Spinal cord (tissue), 10 donors: Measurements from ENCODE around the gene ABCC10. TPM values are rescaled to one million over a fixed set of nuclear protein-coding genes. Genes with fewer than 3 reads are reported as not detected.
A peak's percentile ranks its signal among the peaks of the same experiment; 100 is the strongest.

ENCODE experiments used
- DNase-seq, 6 donors: peaks; one replicate each; pipeline versions ENCODE4 v3.0.0 to v3.0.0-alpha.2; 2013 to 2015; ENCODE audit warnings: low spot score in 6 of 6, low read depth in 4 of 6
- H3K27ac ChIP-seq: one replicate; pipeline ENCODE4 v1.5.1; 2013; ENCODE audit warnings: low read depth, low read length, control low read depth
- H3K27me3 ChIP-seq: one replicate; pipeline ENCODE4 v1.6.1; 2013; ENCODE audit warnings: low read length; ENCODE audit not compliant: control insufficient read depth, insufficient read depth
- H3K36me3 ChIP-seq: one replicate; pipeline ENCODE4 v1.6.1; 2013; ENCODE audit warnings: low read length; ENCODE audit not compliant: control insufficient read depth, insufficient read depth
- H3K4me1 ChIP-seq: one replicate; pipeline ENCODE4 v1.6.1; 2013; ENCODE audit warnings: low read length; ENCODE audit not compliant: control insufficient read depth, insufficient read depth
- H3K4me3 ChIP-seq: one replicate; pipeline ENCODE4 v1.5.1; 2013; ENCODE audit warnings: low read depth, low read length, control low read depth
- H3K9me3 ChIP-seq: one replicate; pipeline ENCODE4 v1.6.1; 2013; ENCODE audit warnings: low read length; ENCODE audit not compliant: control insufficient read depth, insufficient read depth
- WGBS: methylation state at CpG from one replicate; pipeline ENCODE4 v1.1.5; 2013; ENCODE audit warnings: missing lambda C conversion rate; ENCODE audit not compliant: insufficient coverage; 5-methylcytosine and 5-hydroxymethylcytosine counted together
- polyA plus RNA-seq, 2 donors: library from polyadenylated mRNA; unstranded; fragments of 120-200 nt; gene quantifications; one replicate each; pipeline ENCODE4 v1.2.1, GENCODE V29; 2013; ENCODE audit not compliant: insufficient read length in 2 of 2
- total RNA-seq, 2 donors: library from RNA; depleted of rRNA in 1 of 2; stranded (reverse); fragments of 120-200 nt in 1 of 2; fragments of >200 nt in 1 of 2; gene quantifications; one replicate each; pipeline versions ENCODE4 v1.2.3 to v1.2.4, GENCODE V29; 2013 to 2014
- donor health status: healthy.

Gene ABCC10
- total and polyA plus RNA-seq, 4 donors, result 15.8 to 55.8 (median 30.6) TPM

DNA sequence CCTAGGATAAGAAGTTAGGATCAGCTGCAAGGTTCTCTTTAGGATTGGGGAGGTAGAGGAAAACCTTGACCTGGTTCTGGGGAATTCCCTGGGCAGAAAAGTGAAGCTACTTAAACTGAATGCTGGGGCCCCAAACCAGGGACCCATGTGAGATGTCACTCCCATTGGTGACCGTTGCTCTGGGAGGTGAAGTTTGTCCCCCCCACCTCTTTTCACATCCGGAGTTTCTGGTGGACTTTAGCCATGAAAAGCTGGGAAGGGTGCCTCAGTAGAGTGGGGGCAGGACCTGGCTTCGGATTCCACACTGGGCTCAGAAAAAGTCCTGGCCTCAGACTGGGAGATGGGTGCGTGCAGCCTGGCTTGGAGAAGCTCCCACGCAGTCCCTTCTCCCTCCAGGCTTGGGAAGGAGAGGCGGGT is 63.2 kb downstream of the ABCC10 start:
- no peak overlapping the region for H3K27ac ChIP-seq
- no peaks in the 10 kb centered on the region for H3K9me3 ChIP-seq
- H3K27me3 ChIP-seq, result no peaks in the 10 kb centered on the region
- WGBS, result 86% methylated on average over 1 of the region's 6 CpGs
- no peak for DNase-seq
- H3K36me3 ChIP-seq, result peaks cover 13% of the 10 kb centered on the region
- peaks cover 34% of the 10 kb centered on the region for H3K4me1 ChIP-seq
- no peak overlapping the region for H3K4me3 ChIP-seq

DNA sequence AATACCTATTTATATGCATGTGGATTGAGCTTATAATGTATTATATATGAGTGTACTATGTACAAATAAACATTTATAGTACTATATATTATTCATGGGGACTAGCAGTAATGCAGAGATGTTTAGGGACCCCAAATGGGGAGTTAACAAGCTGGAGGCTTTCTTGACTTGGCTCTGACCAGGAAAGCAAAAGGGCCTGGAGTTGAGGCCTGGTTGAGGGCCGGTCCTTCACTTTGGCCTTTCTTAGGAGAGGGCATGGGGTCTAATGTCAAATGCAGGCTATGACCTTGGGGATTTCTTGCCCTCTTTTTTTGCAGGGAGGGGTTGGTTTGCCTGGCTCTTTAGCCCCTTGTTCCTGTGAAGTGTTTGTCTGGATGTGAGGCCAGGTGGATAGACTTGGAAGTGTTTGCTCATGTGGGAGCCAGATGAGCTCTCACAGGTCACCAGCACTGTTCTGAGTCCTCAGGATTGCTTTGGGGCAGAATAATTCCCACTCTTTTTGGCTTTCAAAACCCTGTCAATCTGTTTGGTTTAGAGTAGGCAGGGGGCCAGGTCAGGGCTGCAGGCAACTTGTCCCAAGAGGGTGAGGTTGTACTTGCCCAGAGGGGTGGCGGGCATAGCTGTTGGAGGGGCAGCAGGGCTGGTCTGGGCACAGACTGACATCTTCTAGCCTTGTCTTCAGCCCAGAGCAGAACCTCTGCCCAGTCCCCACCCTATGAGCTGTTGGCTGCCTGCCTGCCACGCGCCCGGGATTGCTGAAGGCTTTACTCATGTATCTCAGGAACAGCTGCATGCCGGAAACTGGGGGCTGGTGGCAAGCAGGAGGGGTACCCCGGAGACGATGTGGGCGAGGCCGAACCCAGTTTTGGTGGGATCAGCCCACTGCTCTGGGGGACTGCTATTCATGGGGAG is 64.7 kb downstream of the ABCC10 start:
- peaks cover 19% of the 10 kb centered on the region for H3K36me3 ChIP-seq
- no peaks in the 10 kb centered on the region for H3K27me3 ChIP-seq
- H3K4me3 ChIP-seq, result no peak overlapping the region
- H3K4me1 ChIP-seq, result peaks cover 46% of the 10 kb centered on the region
- H3K9me3 ChIP-seq, result no peaks in the 10 kb centered on the region
- DNase-seq, result peak in 2 of 6 donors; percentile 73 to 85
- peak overlapping the region; percentile 60 for H3K27ac ChIP-seq
- WGBS, result 25% methylated on average over 10 of the region's 10 CpGs

DNA sequence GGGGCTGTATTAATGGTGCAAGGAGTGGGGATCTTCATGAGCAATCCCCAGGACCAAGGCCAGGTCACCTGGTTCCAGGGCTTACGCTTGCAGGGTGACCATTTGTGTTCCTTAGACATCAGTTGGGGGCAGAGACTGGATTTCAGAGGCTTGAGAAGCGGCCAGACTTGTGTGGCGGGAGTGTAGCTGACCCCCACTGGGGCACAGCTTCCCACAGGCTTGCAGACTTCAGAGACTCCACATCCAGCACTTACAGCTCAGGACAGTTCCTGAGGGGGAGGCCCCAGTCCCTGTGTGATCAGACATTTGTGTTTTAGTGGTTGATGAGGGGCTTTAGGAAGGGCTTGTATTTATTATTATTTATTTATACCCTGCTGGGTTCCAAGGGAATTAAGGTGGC is 65.3 kb downstream of the ABCC10 start:
- H3K27ac ChIP-seq, result peak overlapping the region; percentile 60
- H3K9me3 ChIP-seq, result no peaks in the 10 kb centered on the region
- no peak for DNase-seq
- peaks cover 48% of the 10 kb centered on the region for H3K4me1 ChIP-seq
- H3K36me3 ChIP-seq, result peaks cover 22% of the 10 kb centered on the region
- no peaks in the 10 kb centered on the region for H3K27me3 ChIP-seq
- WGBS, result 67% methylated on average over 1 of the region's 3 CpGs
- no peak overlapping the region for H3K4me3 ChIP-seq

DNA sequence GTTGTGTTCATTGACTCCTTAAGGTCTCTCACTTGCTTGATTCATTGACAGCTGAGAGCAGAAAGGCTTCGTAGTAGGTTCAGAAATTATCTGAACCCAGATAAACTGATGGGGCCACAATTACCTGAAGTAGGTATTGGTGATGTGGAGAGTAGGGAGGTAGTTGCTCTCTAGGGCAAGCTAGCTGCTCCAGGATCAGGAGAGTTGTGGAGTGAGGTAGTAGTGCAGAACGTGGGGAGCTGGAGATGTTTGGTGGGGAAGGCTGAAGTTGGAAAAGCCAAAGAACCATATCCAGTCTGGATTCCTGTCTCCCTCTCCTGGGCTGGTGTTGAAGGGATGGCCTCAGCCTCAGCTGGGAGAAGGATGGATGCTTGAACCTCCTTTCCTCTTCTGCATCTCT is 65.9 kb downstream of the ABCC10 start:
- DNase-seq, result no peak
- peaks cover 28% of the 10 kb centered on the region for H3K36me3 ChIP-seq
- H3K27ac ChIP-seq, result peak overlapping the region; percentile 15
- 83% methylated on average over 2 of the region's 2 CpGs for WGBS
- H3K4me1 ChIP-seq, result peaks cover 49% of the 10 kb centered on the region
- no peaks in the 10 kb centered on the region for H3K27me3 ChIP-seq
- no peak overlapping the region for H3K4me3 ChIP-seq
- no peaks in the 10 kb centered on the region for H3K9me3 ChIP-seq

DNA sequence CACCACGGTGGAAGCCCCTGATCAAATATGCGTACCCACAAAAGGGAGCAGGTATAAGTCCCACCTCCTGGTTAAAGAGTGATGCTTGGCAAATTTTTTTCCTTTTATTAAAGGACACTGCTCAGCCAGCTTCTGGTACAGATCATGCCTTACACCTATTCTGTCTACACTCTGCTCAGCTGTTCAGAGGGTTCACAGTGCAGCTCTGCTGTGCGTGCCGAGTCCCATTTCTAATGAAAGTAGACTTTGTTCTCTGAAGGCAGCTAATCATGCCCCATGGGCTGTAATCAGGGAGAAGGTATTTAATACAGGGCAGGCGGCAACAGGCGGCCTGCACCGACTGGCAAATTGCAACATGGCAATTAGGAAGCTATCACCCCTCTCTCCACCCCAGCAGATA is 66.5 kb downstream of the ABCC10 start:
- H3K4me3 ChIP-seq, result no peak overlapping the region
- H3K4me1 ChIP-seq, result peaks cover 52% of the 10 kb centered on the region
- no peaks in the 10 kb centered on the region for H3K27me3 ChIP-seq
- WGBS, result 100% methylated on average over 1 of the region's 7 CpGs
- peaks cover 34% of the 10 kb centered on the region for H3K36me3 ChIP-seq
- H3K9me3 ChIP-seq, result no peaks in the 10 kb centered on the region
- no peak for DNase-seq
- peak overlapping the region; percentile 15 for H3K27ac ChIP-seq

DNA sequence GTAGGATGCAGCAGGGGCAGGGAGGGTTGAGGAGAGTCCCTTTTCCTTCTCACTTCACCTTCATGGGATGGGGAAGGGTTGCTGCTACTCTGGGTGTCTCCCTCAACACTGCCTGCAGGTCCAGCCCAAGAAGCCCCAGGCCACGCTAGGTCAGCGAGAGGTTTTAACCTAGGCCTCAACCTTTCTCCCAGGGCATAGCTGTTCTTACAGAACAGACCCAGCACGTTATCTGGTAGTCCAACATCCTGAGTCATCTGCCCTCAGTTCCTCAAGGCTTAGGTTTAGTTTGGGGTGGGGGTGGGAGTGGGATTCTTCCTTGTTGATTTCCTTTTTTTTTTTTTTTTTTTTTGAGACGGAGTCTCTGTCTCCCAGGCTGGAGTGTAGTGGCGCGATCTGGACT is 67.0 kb downstream of the ABCC10 start:
- DNase-seq, result no peak
- no peaks in the 10 kb centered on the region for H3K9me3 ChIP-seq
- H3K4me3 ChIP-seq, result no peak overlapping the region
- WGBS, result 89% methylated on average over 2 of the region's 6 CpGs
- no peak overlapping the region for H3K27ac ChIP-seq
- peaks cover 35% of the 10 kb centered on the region for H3K36me3 ChIP-seq
- H3K4me1 ChIP-seq, result peaks cover 57% of the 10 kb centered on the region
- no peaks in the 10 kb centered on the region for H3K27me3 ChIP-seq

DNA sequence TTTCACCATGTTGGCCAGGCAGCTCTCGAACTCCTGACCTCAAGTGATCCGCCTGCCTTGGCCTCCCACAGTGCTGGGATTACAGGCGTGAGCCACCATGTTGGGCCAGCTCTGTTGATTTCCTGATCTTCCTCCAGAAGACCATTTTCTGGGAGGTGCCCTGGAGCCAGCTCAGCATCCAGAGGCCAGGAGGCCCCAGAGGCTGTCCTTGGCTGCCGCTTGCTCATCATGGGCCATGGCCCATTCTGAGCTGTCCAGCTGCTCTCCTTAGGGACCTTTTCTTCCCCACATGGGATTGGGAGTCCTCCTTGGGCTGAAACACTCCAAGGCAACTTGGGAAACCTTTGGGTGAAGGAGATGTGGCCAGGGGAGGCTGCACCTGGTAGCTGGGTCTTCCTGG is 67.4 kb downstream of the ABCC10 start:
- H3K36me3 ChIP-seq, result peaks cover 37% of the 10 kb centered on the region
- WGBS, result 99% methylated on average over 4 of the region's 4 CpGs
- H3K27me3 ChIP-seq, result no peaks in the 10 kb centered on the region
- H3K4me1 ChIP-seq, result peaks cover 58% of the 10 kb centered on the region
- DNase-seq, result no peak
- no peaks in the 10 kb centered on the region for H3K9me3 ChIP-seq
- H3K4me3 ChIP-seq, result no peak overlapping the region
- no peak overlapping the region for H3K27ac ChIP-seq

DNA sequence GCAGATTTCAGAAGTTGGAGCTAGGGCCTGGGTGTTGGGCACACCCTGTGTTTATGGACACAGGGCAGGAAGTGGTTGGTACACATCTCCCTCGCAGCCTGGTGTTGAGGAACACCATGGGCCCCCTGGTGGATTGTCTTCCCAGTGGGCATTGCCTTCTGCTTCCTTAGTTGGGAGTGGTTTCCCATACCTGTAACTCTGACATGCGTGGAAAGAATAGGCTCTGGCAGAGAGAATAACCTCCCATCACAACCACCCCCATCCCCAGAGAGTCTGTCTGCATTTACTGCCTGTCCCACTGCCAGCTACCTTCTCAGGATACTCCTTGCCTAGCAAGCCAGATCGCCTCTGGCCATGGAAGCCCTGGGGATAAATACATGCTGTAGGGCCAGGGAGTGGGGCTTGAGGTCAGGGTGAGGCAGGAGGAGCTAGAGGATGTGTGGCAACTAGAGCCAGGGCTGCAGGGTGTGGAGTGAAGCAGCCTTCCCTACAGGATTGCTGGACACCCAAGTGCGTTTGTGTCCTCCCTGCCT is 68.1 kb downstream of the ABCC10 start:
- H3K27ac ChIP-seq, result no peak overlapping the region
- no peak overlapping the region for H3K4me3 ChIP-seq

DNA sequence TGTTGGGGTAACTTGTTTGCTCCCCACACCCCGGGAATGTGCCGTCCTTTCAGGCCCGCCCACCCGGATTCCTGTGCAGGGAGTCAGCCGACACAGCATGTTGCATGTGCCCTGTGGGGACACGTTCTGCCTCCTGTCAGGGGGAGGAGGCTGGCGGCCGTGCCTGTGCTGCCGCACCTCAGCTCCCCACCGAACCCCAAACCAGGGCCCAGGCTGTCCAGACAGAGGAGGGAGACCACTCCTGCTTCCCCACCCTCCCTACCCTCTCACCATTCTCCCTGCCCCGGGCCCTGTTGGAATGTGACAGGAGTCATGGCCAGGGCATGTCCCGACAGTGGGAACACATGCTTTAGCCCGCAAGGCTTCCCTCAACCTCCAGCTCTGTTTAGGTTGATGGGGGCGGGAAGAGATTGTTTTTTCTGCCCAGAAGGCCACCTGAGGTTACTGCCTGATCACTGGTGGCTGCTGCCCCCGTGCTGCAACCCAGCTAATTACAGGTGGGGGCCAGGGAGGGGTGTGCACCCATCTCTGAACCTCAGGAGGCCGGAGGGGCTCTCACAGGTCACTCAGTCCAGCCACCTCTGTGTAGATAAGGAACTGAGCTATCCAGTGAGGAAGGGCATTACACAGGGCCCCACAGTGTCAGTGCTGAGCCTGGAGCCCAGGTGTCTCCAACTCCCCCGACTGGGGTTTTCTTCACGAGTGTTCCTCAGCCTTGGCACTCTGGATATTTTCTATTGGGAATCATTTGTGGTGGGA is 69.2 kb downstream of the ABCC10 start:
- Histone ChIP-seq H3K4me3 (no peak overlapping the region), H3K27ac (no peak overlapping the region), H3K27me3 (no peaks in the 10 kb centered on the region), H3K9me3 (no peaks in the 10 kb centered on the region), H3K36me3 (peaks cover 49% of the 10 kb centered on the region), H3K4me1 (peaks cover 66% of the 10 kb centered on the region)
- WGBS, result 45% methylated on average over 11 of the region's 18 CpGs
- no peak for DNase-seq

More for the DNA sequence above, 68.1 kb downstream of the ABCC10 start:
- 83% methylated on average over 1 of the region's 4 CpGs for WGBS
- Histone ChIP-seq H3K27me3 (no peaks in the 10 kb centered on the region), H3K9me3 (no peaks in the 10 kb centered on the region), H3K36me3 (peaks cover 40% of the 10 kb centered on the region), H3K4me1 (peaks cover 58% of the 10 kb centered on the region)
- no peak for DNase-seq
